H9 (cell line): ENCODE data around the gene TGFBR1. TPM values are rescaled to one million over a fixed set of nuclear protein-coding genes. Genes with fewer than 3 reads are reported as not detected.

Source experiments
- DNase-seq: peaks from one replicate; pipeline ENCODE4 v3.0.0-alpha.2; 2017
- H2AFZ ChIP-seq: one replicate; pipeline ENCODE4 v1.6.1; 2013; ENCODE audit warnings: mild to moderate bottlenecking, low read length, control low read depth, moderate library complexity
- H2AK5ac ChIP-seq: 2 replicates; pipeline ENCODE4 v1.6.1; 2013; ENCODE audit warnings: low read length, control low read depth, mixed read lengths; ENCODE audit not compliant: insufficient read length
- H2BK120ac ChIP-seq: one replicate; pipeline ENCODE4 v1.6.1; 2013; ENCODE audit warnings: low read depth, mild to moderate bottlenecking, low read length, control low read depth, inconsistent platforms; ENCODE audit not compliant: poor library complexity, severe bottlenecking
- H2BK12ac ChIP-seq: 2 replicates; pipeline ENCODE4 v1.6.1; 2013; ENCODE audit warnings: low read length, control low read depth, mixed read lengths, low read depth; ENCODE audit not compliant: insufficient read length
- H2BK15ac ChIP-seq: 2 replicates; pipeline ENCODE4 v1.6.1; 2013; ENCODE audit warnings: low read depth, low read length, control low read depth
- H2BK20ac ChIP-seq: one replicate; pipeline ENCODE4 v1.6.1; 2013; ENCODE audit warnings: low read depth, mild to moderate bottlenecking, low read length, control low read depth, inconsistent platforms; ENCODE audit not compliant: poor library complexity, severe bottlenecking
- H2BK5ac ChIP-seq: 2 replicates; pipeline ENCODE4 v1.6.1; 2013; ENCODE audit warnings: low read length, control low read depth, mixed read lengths; ENCODE audit not compliant: insufficient read length
- H3K14ac ChIP-seq: 2 replicates; pipeline ENCODE4 v1.6.1; 2013; ENCODE audit warnings: low read length, control low read depth; ENCODE audit not compliant: insufficient read depth
- H3K18ac ChIP-seq: 2 replicates; pipeline ENCODE4 v1.6.1; 2013; ENCODE audit warnings: low read depth, mild to moderate bottlenecking, mixed read lengths, low read length, control low read depth; ENCODE audit not compliant: insufficient read length
- H3K23ac ChIP-seq: 2 replicates; pipeline ENCODE4 v1.6.1; 2013; ENCODE audit warnings: low read length, control low read depth, mixed read lengths, low read depth; ENCODE audit not compliant: insufficient read length
- H3K23me2 ChIP-seq: 2 replicates; pipeline ENCODE4 v1.6.1; 2013; ENCODE audit warnings: low read depth, mild to moderate bottlenecking, mixed read lengths, low read length, control low read depth; ENCODE audit not compliant: insufficient read length, poor library complexity, severe bottlenecking
- H3K27ac ChIP-seq: 2 replicates; pipeline ENCODE4 v1.5.1; 2013; ENCODE audit warnings: low read length, control low read depth, mixed read lengths, low read depth; ENCODE audit not compliant: insufficient read length
- H3K27me3 ChIP-seq: 2 replicates; pipeline ENCODE4 v1.6.1; 2013; ENCODE audit warnings: low read length, control low read depth, inconsistent platforms; ENCODE audit not compliant: insufficient read depth
- H3K4ac ChIP-seq: 2 replicates; pipeline ENCODE4 v1.6.1; 2013; ENCODE audit warnings: low read depth, mild to moderate bottlenecking, control low read depth, inconsistent platforms, low read length, moderate library complexity
- H3K4me1 ChIP-seq: 2 replicates; pipeline ENCODE4 v1.6.1; 2013; ENCODE audit warnings: low read length, control low read depth, inconsistent platforms; ENCODE audit not compliant: insufficient read depth
- H3K4me2 ChIP-seq: 2 replicates; pipeline ENCODE4 v1.6.1; 2013; ENCODE audit warnings: low read length, control low read depth, mixed read lengths; ENCODE audit not compliant: insufficient read length, insufficient read depth
- H3K56ac ChIP-seq: 2 replicates; pipeline ENCODE4 v1.6.1; 2013; ENCODE audit warnings: low read depth, mild to moderate bottlenecking, mixed read lengths, low read length, control low read depth; ENCODE audit not compliant: insufficient read length
- H3K79me1 ChIP-seq: 2 replicates; pipeline ENCODE4 v1.6.1; 2013; ENCODE audit warnings: low read depth, mild to moderate bottlenecking, moderate library complexity, low read length, control low read depth, inconsistent platforms; ENCODE audit not compliant: insufficient read depth, poor library complexity, severe bottlenecking
- H3K79me2 ChIP-seq: 2 replicates; pipeline ENCODE4 v1.6.1; 2013; ENCODE audit warnings: low read length, control low read depth, inconsistent platforms; ENCODE audit not compliant: insufficient read depth
- H3K9ac ChIP-seq: 2 replicates; pipeline ENCODE4 v1.6.1; 2013; ENCODE audit warnings: low read length, control low read depth, mixed read lengths; ENCODE audit not compliant: insufficient read length; ENCODE audit errors: extremely low read depth
- H3K9me3 ChIP-seq: one replicate; pipeline ENCODE4 v1.6.1; 2013; ENCODE audit warnings: low read depth, low read length, inconsistent platforms; ENCODE audit not compliant: control insufficient read depth
- H3T11ph ChIP-seq: one replicate; pipeline ENCODE4 v1.6.1; 2013; ENCODE audit warnings: mild to moderate bottlenecking, low read length, control low read depth, inconsistent platforms
- H4K20me1 ChIP-seq: one replicate; pipeline ENCODE4 v1.6.1; 2013; ENCODE audit not compliant: control insufficient read depth, insufficient read length, insufficient read depth
- H4K5ac ChIP-seq: 2 replicates; pipeline ENCODE4 v1.6.1; 2013; ENCODE audit warnings: low read depth, mild to moderate bottlenecking, mixed read lengths, low read length, control low read depth; ENCODE audit not compliant: insufficient read length
- H4K8ac ChIP-seq: replicated peaks from 2 replicates; pipeline ENCODE4 v1.6.1; 2013; ENCODE audit warnings: low read length, control low read depth, mixed read lengths, low read depth; ENCODE audit not compliant: insufficient read length
- H4K91ac ChIP-seq: 2 replicates; pipeline ENCODE4 v1.6.1; 2013; ENCODE audit warnings: low read depth, mild to moderate bottlenecking, moderate library complexity, mixed read lengths, low read length, control low read depth; ENCODE audit not compliant: insufficient read length
- H3K27ac Mint-ChIP-seq, 3 experiments: 2 replicates in 2 of 3; 3 replicates in 1 of 3; pipeline ENCODE4 v1.8.0; 2020 to 2021; ENCODE audit warnings: mixed read lengths in 3 of 3, mild to moderate bottlenecking in 1 of 3, moderate library complexity in 1 of 3
- H3K27me3 Mint-ChIP-seq: 2 replicates; pipeline ENCODE4 v1.8.0; 2021; ENCODE audit warnings: low read depth, mild to moderate bottlenecking, moderate library complexity, mixed read lengths
- H3K36me3 Mint-ChIP-seq, 3 experiments: 2 replicates in 2 of 3; 3 replicates in 1 of 3; pipeline ENCODE4 v1.8.0; 2020 to 2021; ENCODE audit warnings: low read depth in 3 of 3, mixed read lengths in 3 of 3; ENCODE audit not compliant: insufficient read depth in 1 of 3
- H3K4me1 Mint-ChIP-seq, 2 experiments: 2 replicates each; pipeline ENCODE4 v1.8.0; 2020; ENCODE audit warnings: mixed read lengths in 2 of 2
- H3K4me3 Mint-ChIP-seq, 2 experiments: 2 replicates in 1 of 2; 3 replicates in 1 of 2; pipeline ENCODE4 v1.8.0; 2020 to 2021; ENCODE audit warnings: mild to moderate bottlenecking in 2 of 2, mixed read lengths in 2 of 2, moderate library complexity in 1 of 2
- H3K9me3 Mint-ChIP-seq, 2 experiments: 2 replicates in 1 of 2; 3 replicates in 1 of 2; pipeline ENCODE4 v1.8.0; 2020; ENCODE audit warnings: mild to moderate bottlenecking in 2 of 2, mixed read lengths in 2 of 2, moderate library complexity in 1 of 2
- WGBS: extraction: QIAGEN DNeasy Blood & Tissue Kit; methylation state at CpG from one replicate; pipeline ENCODE4 v1.1.7; 2013; ENCODE audit warnings: missing lambda C conversion rate, low lambda C conversion rate, mixed read lengths; ENCODE audit not compliant: insufficient read length; ENCODE audit errors: extremely low coverage; 5-methylcytosine and 5-hydroxymethylcytosine counted together
- total RNA-seq: library from RNA; stranded (reverse); gene quantifications from 2 replicates; pipeline ENCODE4 v1.2.1, GENCODE V29; 2021
- TF ChIP-seq, protein P1 (sequence below): fragments of 200-600 bp; sonication (generic); conservative IDR thresholded peaks from 3 replicates; pipeline ENCODE4 v1.8.0; 2021; ENCODE audit warnings: antibody characterized with exemption, mild to moderate bottlenecking

Gene TGFBR1
- total RNA-seq, 1 experiment from 2014 or later = 59.3 TPM

DNA sequence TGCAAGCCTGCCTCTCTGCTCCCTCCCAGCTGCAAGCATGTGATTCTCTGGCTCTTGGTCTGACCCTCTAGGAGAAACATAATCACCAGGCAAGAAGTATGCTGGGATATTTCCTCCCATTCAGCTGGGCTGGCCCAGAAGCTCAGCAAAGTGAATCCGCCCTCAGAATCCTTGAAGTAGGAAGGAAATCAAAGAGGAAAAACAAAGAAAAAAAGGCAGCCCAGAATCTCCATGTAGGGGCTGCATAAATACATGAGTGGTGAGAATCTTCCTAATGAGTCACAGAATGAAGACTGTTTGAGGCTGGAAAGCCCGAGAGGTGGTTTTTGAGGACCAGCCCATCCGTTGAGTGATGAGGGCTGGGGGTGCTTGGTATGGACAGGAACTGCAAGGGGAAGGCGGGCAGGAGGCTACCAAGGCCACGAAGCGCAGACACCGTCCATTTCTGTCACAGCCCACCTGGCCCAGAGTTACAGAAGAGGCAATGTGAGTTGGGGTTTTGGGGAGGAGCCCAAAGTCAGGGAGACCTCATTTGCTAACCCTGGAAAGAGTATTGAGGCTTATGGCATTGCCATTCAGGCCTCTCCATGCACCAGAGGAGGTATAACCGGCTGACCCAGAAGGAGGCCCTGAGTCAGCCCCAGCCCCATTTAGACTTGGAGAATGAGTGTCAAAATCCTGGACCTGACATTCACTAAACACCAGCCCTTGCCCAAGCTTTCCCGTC is 33.4 kb upstream of the TGFBR1 start:
- no peak overlapping the region for H3K4me2 ChIP-seq
- no peak overlapping the region for H2BK20ac ChIP-seq
- H4K91ac ChIP-seq = no peak overlapping the region
- no peak overlapping the region for H3K18ac ChIP-seq
- Mint-ChIP-seq H3K9me3 (no peaks in the 10 kb centered on the region), H3K4me3 (no peak overlapping the region), H3K27me3 (no peaks in the 10 kb centered on the region), H3K27ac (peak overlapping the region in 1 of 3 experiments; percentile 71; a peak in 1 of 7 replicates), H3K4me1 (peaks cover 5 to 9% of the 10 kb centered on the region in 2 experiments; a peak in 2 of 4 replicates), H3K36me3 (no peaks in the 10 kb centered on the region)
- no peak overlapping the region for H2BK120ac ChIP-seq
- H3K14ac ChIP-seq = no peak overlapping the region
- no peak overlapping the region for H3K56ac ChIP-seq
- H4K20me1 ChIP-seq = no peaks in the 10 kb centered on the region
- H2AFZ ChIP-seq = no peak overlapping the region
- H4K8ac ChIP-seq = no peak overlapping the region
- no peak overlapping the region for H2BK15ac ChIP-seq
- no peak for DNase-seq
- no peaks in the 10 kb centered on the region for H3K79me2 ChIP-seq
- no peaks in the 10 kb centered on the region for H3K79me1 ChIP-seq
- H2AK5ac ChIP-seq = no peak overlapping the region
- no peak overlapping the region for H4K5ac ChIP-seq
- H3K4ac ChIP-seq = no peak overlapping the region
- H3K4me1 ChIP-seq = no peaks in the 10 kb centered on the region
- no peak overlapping the region for H3K27ac ChIP-seq
- no peak overlapping the region for H2BK12ac ChIP-seq
- H3K27me3 ChIP-seq = no peaks in the 10 kb centered on the region
- H3K9ac ChIP-seq = no peak overlapping the region
- no peak overlapping the region for H3T11ph ChIP-seq
- no peaks in the 10 kb centered on the region for H3K9me3 ChIP-seq
- no peak overlapping the region for H3K23ac ChIP-seq
- no peak overlapping the region for H2BK5ac ChIP-seq
- no peaks in the 10 kb centered on the region for H3K23me2 ChIP-seq
- TF ChIP-seq, protein P1, sequence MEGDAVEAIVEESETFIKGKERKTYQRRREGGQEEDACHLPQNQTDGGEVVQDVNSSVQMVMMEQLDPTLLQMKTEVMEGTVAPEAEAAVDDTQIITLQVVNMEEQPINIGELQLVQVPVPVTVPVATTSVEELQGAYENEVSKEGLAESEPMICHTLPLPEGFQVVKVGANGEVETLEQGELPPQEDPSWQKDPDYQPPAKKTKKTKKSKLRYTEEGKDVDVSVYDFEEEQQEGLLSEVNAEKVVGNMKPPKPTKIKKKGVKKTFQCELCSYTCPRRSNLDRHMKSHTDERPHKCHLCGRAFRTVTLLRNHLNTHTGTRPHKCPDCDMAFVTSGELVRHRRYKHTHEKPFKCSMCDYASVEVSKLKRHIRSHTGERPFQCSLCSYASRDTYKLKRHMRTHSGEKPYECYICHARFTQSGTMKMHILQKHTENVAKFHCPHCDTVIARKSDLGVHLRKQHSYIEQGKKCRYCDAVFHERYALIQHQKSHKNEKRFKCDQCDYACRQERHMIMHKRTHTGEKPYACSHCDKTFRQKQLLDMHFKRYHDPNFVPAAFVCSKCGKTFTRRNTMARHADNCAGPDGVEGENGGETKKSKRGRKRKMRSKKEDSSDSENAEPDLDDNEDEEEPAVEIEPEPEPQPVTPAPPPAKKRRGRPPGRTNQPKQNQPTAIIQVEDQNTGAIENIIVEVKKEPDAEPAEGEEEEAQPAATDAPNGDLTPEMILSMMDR = no peak
- WGBS = no CpG with 5 or more reads among the region's 9 CpGs
